VCaP (cell line): ENCODE measurements around the gene FAM120B.

ENCODE experiments used
- H3K27ac ChIP-seq: fragments of 450-650 bp; 2 replicates; pipeline ENCODE4 v1.5.1; 2017
- CTCF ChIP-seq: fragments of 450-650 bp; conservative IDR thresholded peaks from 2 replicates; pipeline ENCODE4 v1.5.1; 2017; ENCODE audit warnings: mild to moderate bottlenecking, moderate library complexity

FAM120B gene

DNA sequence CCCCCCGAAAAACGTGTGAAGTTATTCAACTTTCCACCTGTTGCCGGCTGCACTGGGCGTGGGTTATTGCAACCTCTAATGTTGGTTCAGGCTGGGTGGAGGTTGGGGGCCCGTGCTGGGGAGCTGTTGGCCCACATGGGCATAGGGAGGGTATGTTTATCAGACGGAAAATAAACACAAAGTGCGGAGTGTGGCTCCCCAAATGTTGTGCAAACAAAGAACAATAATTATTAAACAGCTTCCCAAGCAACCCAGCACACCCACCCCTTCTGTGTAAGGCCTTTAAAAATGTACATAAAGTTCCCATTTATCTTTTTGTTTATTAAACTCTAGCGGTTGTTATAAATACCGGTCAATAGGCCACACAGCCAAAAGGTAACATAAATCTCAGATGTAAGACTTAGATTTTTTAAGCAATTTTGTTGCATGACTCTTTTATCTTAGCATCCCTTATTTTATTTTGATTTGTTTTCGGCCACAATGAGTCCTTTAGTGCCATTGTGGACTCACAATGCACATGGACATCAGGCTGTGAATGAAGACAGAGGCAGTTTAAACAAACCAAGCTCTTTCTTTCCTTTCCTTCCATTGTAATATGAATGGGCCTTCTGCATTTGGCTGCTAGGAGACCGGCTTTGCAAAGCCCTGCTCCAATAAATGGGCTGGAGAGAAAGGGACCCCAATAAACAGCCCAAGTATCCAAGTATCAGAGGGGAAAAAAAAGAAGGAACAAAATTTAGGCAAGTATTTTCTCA, 8.8 kb upstream of the FAM120B start:
- H3K27ac ChIP-seq: no peak overlapping the region
- no peak for TF ChIP-seq CTCF

GRCh38 chr6:170298688-170299087, 7.9 kb upstream of the FAM120B start:
- TF ChIP-seq CTCF: no peak
- no peak overlapping the region for H3K27ac ChIP-seq

DNA sequence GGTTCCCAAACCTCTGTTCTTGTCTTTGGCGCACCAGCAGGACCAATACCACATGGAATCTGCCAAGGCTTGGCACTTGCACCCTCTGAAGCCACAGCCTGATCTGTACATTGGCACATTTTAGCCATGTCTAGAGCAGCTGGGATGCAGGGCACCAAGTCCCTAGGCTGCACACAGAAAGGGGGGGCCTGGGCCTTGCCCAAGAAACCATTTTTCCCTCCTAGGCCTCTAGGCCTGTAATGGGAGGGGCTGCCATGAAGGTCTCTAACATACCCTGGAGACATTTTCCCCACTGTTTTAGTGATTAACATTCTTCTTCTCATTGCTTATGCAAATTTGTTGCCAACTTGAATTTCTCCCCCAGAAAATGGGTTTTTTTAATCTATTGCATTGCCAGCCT, 5.4 kb upstream of the FAM120B start:
- no peak overlapping the region for H3K27ac ChIP-seq
- no peak for TF ChIP-seq CTCF

DNA sequence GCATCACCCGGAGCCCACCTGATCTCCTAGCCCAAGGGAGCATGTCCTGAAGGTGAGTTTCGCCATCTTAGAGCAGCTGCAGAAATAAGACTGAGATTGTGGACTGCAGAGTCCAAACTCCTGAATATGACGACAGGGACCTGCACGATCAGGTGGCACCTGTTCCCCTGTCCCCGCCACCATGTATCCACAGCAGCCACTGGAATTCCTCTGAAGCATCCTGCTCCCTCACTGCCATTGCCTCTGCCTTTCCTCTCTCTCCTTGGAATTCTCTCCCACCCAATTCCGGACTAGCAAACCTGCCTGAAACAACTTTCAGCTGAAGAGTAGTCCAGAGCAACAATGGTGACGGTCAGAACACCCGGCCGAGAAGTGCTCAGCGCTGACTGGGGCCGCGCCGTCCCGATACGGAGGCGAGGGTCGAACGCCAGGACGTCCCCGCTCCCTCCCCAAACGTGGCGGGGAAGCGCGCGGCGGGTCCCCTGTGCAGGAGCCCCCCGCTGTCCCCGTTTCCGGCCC, 694 bp upstream of the FAM120B start:
- H3K27ac ChIP-seq: peak overlapping the region; percentile 84; the same call in 1 of the 2 replicates
- TF ChIP-seq CTCF: no peak

DNA sequence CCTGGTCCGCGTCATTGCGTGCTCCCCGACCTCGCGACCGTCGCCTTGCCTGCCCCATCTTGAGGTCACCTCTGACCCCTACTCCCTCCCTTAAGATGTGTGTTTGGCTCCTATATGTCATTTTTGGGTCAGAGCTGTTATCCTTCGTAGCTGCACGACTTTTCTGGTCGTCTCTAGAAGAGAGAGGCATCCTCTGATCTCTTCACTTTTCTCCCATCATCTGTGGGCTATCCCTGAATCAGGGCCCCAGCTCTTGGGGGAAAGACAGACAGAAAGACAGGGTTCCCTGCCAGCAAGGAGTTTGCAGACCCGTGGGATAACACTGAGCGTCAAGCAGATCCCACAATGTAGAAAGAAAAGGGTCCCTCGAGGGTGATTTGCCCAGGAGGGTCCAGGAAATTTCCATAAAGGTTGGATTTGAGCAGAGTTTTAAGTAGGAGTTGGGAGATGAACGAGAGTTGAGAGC, 555 bp downstream of the FAM120B start:
- H3K27ac ChIP-seq: peak overlapping the region; percentile 84
- TF ChIP-seq CTCF: no peak

- TF ChIP-seq CTCF: no peak
Observed at GRCh38 chr6:170308761-170309160, 2.2 kb downstream of the FAM120B start.

GRCh38 chr6:170311696-170312095, 5.1 kb downstream of the FAM120B start:
- no peak overlapping the region for H3K27ac ChIP-seq
- no peak for TF ChIP-seq CTCF

More at GRCh38 chr6:170308761-170309160, 2.2 kb downstream of the FAM120B start:
- H3K27ac ChIP-seq: no peak overlapping the region
